Bronchial epithelial cell (primary cell): ENCODE data around the gene ARL5B. TPM values are rescaled to one million over a fixed set of nuclear protein-coding genes. Genes with fewer than 3 reads are reported as not detected.

Experiments used
- DNase-seq: peaks from one replicate; pipeline ENCODE4 v3.0.0-alpha.2; 2010; ENCODE audit warnings: low read depth
- FAIRE-seq: peaks from 2 replicates; lab custom pipeline; 2011; peaks lifted over from hg19 to GRCh38; lab: Jason Lieb, UNC
- H3K27me3 ChIP-seq: 2 replicates; pipeline ENCODE4 v1.5.1; 2011; ENCODE audit warnings: low read length; ENCODE audit not compliant: control insufficient read depth, insufficient read depth
- H3K36me3 ChIP-seq: 2 replicates; pipeline ENCODE4 v1.5.1; 2011; ENCODE audit warnings: low read length; ENCODE audit not compliant: control insufficient read depth, insufficient read depth
- H3K4me3 ChIP-seq: 2 replicates; pipeline ENCODE4 v1.5.1; 2011; ENCODE audit warnings: mild to moderate bottlenecking, low read depth, low read length, control low read depth
- CTCF ChIP-seq: IDR thresholded peaks from 2 replicates; pipeline ENCODE4 v1.5.1; 2011; ENCODE audit warnings: mild to moderate bottlenecking, moderate library complexity, low read length, control low read depth, inconsistent platforms; ENCODE audit not compliant: insufficient read depth, severe bottlenecking
- total RNA-seq: library from RNA; depleted of rRNA; stranded (reverse); fragments of >200 nt; gene quantifications from 2 replicates; pipeline ENCODE4 v1.2.1, GENCODE V29; 2014

The ARL5B gene
- total RNA-seq, 1 donor from 2014 or later, result 16.1 TPM

GRCh38 chr10:18680754-18681153 is 21.5 kb downstream of the ARL5B start:
- no peak overlapping the region for H3K4me3 ChIP-seq
- peaks cover 1% of the 10 kb centered on the region for H3K36me3 ChIP-seq
- DNase-seq (no peak), FAIRE-seq (no peak)
- TF ChIP-seq CTCF, result no peak
- no peaks in the 10 kb centered on the region for H3K27me3 ChIP-seq

- DNase-seq, result peak; percentile 48
- no peak for TF ChIP-seq CTCF
- no peak overlapping the region for H3K4me3 ChIP-seq
- no peak for FAIRE-seq
- H3K27me3 ChIP-seq, result no peaks in the 10 kb centered on the region
- peaks cover 1% of the 10 kb centered on the region for H3K36me3 ChIP-seq
Observed at GRCh38 chr10:18681366-18681765, 22.1 kb downstream of the ARL5B start.

- H3K36me3 ChIP-seq, result no peaks in the 10 kb centered on the region
- H3K27me3 ChIP-seq, result no peaks in the 10 kb centered on the region
- TF ChIP-seq CTCF, result no peak
- DNase-seq (peak; percentile 83), FAIRE-seq (no peak)
- no peak overlapping the region for H3K4me3 ChIP-seq
Observed at GRCh38 chr10:18681971-18682411, 22.8 kb downstream of the ARL5B start.

- DNase-seq, result peak; percentile 72
- H3K27me3 ChIP-seq, result no peaks in the 10 kb centered on the region
- H3K36me3 ChIP-seq, result no peaks in the 10 kb centered on the region
- no peak for FAIRE-seq
- no peak overlapping the region for H3K4me3 ChIP-seq
- no peak for TF ChIP-seq CTCF
Observed at GRCh38 chr10:18683427-18683826, 24.2 kb downstream of the ARL5B start.

- Histone ChIP-seq H3K27me3 (no peaks in the 10 kb centered on the region), H3K4me3 (no peak overlapping the region), H3K36me3 (no peaks in the 10 kb centered on the region)
- TF ChIP-seq CTCF, result no peak
- FAIRE-seq (no peak), DNase-seq (no peak)
Observed at GRCh38 chr10:18684416-18684815, 25.2 kb downstream of the ARL5B start.

GRCh38 chr10:18684953-18685352 is 25.7 kb downstream of the ARL5B start:
- Histone ChIP-seq H3K36me3 (no peaks in the 10 kb centered on the region), H3K4me3 (no peak overlapping the region), H3K27me3 (no peaks in the 10 kb centered on the region)
- FAIRE-seq, result no peak
- no peak for TF ChIP-seq CTCF
- no peak for DNase-seq
